T-helper 2 cell treated with Interferon-gamma antibody and Interleukin-4, amounts not matched to agents 100 ng/mL and 5 ng/mL, for 36 hours (primary cell): ENCODE measurements around the gene SCN8A. TPM values are rescaled to one million over a fixed set of nuclear protein-coding genes. Genes with fewer than 3 reads are reported as not detected.

ENCODE experiments used
- intact Hi-C: fragments of 100-400 bp; cut with micrococcal nuclease; formaldehyde crosslinking; loops from one replicate; pipeline ENCODE4 v1.15.1; 2023
- total RNA-seq: library from RNA; stranded (reverse); gene quantifications from 2 replicates; pipeline ENCODE4 v1.2.3, GENCODE V29; 2022

The SCN8A gene
- total RNA-seq, 1 donor from 2014 or later = 0.64 TPM

DNA sequence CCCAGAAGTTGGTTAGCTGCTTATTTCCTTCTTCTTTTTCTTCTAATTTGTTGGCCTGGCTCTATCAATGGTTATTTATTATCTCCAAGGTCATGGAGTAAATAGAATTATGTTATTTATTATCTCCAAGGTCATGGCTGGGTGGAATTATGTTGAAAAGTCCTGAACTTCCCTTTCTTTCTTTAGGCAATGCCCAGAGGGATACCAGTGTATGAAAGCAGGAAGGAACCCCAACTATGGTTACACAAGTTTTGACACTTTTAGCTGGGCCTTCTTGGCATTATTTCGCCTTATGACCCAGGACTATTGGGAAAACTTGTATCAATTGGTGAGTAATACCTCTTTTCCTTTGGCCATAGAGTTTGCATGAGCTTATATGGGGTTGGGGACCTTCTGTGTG, 111.6 kb downstream of the SCN8A start:
- intact Hi-C loops = no loop called here

DNA sequence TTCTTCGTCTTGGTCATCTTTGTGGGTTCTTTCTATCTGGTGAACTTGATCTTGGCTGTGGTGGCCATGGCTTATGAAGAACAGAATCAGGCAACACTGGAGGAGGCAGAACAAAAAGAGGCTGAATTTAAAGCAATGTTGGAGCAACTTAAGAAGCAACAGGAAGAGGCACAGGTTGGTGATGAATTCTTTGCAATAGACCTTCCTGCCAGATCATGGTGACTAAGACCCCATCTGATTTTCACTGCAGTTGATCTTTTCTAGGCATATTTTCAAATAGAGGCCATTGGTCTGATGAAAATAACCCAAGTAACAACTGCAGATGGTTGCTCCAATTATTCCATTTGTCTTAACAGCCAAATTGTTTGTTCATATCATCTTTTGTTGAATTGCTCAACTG, 114.4 kb downstream of the SCN8A start:
- intact Hi-C loops = no loop called here

DNA sequence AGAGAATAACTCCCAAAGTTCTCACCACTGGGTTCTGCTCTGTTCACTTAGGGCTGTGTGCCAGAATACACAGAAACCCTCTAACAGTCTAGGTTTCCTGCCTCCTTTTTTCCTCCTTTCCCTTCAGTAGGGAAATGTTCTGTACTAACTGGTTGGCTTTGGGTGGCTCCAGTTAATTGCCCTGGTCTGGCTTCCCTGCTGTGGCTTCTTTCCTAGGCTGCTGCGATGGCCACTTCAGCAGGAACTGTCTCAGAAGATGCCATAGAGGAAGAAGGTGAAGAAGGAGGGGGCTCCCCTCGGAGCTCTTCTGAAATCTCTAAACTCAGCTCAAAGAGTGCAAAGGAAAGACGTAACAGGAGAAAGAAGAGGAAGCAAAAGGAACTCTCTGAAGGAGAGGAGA, 115.2 kb downstream of the SCN8A start:
- intact Hi-C loops = no loop called here

DNA sequence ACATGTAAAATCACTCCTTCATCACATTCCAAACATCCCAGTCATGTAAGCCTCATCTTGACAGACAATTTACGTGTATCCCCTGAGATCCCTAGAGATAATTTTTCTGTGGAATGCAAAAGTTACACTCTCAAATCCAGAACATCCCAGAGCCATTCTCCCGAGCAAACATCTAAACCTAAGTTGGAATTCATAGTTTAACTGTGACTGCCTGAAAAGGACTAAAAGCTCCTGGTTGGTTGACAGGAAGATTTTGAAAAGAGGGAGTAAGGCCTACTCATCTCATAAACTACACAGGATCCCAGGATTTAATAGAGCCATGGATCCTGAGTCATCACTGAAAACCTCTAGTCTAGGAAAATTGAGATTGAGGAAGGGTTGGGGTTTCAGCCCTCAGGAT, 123.6 kb downstream of the SCN8A start:
- intact Hi-C loops = no loop called here

DNA sequence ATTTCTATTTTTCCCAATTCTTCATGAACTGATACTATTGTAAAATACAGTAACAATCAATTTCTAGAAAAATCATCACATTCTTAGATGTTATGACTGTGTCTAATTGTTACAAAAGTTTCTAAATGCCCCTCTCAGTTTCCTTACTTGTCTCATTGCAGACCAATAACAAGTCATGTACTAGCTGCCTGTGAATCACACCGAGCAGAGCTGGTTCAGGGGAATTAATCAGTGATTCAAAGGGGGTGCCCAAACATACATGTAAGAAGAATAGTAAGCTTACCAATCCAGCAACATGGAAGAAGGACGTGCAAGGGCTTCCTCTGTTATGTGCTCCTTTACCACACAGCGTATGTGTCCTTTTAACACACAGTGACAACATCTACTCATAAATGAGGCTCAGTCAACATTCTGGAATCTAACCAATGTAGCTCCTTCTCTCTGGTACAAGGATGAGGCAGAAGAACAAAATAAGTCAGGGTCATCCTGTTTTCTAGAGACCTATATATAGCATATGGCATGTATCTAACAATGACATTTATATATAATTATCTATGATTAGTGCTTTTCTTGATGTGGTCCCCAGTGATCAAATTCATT, 126.4 kb downstream of the SCN8A start:
- intact Hi-C loops = no loop called here

DNA sequence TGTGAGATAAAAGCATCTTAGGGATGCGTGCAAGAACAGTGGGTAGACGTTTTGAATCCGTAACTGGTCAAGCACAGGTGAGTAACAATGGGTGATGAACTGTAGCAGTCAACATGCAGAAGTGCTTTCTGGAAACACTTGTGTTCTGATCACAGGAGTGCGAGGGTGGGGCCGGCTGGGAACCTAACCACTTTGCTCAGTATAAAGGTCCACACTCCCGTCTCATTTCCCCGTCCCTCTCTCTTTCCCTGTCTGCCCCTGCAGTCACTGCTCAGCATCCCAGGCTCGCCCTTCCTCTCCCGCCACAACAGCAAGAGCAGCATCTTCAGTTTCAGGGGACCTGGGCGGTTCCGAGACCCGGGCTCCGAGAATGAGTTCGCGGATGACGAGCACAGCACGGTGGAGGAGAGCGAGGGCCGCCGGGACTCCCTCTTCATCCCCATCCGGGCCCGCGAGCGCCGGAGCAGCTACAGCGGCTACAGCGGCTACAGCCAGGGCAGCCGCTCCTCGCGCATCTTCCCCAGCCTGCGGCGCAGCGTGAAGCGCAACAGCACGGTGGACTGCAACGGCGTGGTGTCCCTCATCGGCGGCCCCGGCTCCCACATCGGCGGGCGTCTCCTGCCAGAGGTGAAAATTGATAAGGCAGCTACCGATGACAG, 130.4 kb downstream of the SCN8A start:
- intact Hi-C loops = no loop called here

DNA sequence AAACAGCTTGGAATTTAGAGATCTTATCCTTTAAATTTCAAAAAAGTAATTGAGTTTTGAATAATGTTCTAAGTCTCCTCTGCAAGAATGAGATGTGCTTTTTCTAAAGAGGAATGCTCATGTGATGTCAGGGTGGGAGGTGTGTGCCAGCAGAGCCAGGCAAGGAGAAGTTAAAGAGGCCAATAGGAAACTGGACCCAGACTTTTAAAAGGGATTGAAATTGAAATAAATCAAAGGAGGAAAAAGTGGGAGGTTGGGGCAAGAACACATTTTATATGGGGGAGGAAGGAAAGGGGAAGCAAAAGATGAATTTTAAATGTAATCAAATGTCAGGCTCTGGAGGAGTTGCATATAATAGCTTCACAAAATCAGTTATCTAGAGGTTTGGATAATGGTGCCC, 131.4 kb downstream of the SCN8A start:
- intact Hi-C loops = no loop called here

DNA sequence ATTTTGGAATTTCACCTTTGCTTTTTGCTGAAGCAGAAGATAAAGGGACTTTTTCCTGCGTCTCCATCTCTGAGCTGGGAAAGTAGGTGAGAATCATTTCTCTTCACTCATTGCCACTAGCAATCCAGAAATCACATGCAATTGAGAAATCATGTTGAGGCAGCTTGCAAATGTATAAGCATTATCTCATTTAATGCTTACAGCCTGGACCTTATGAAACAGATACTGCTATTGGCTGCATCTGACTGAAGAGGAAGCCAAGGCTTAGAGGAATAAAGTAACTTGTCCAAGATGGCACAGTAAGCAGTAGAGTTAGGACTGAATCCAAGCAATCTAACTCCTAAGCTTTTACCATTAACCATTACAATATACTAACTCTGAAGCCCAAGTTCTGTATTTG, 135.1 kb downstream of the SCN8A start:
- intact Hi-C loops = no loop called here

DNA sequence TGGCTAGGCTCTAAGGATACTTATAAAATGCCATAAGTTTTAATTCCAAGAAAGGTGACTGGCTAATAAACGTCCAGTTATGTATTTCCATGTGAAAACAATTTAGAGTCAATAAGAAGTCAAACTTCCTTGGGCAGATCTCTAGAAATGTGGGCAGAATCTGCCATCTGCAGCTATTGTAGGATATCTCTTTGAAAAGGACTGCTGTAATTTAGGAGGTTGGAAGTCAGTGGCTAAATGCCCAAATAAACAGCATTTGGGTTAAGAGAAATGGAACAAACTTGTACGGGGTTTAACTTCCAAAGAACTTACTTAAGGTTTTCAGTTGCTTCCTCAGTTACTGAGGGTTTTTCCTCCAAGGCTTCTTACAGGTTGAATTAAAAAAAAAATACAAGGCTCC, 135.9 kb downstream of the SCN8A start:
- intact Hi-C loops = no loop called here

DNA sequence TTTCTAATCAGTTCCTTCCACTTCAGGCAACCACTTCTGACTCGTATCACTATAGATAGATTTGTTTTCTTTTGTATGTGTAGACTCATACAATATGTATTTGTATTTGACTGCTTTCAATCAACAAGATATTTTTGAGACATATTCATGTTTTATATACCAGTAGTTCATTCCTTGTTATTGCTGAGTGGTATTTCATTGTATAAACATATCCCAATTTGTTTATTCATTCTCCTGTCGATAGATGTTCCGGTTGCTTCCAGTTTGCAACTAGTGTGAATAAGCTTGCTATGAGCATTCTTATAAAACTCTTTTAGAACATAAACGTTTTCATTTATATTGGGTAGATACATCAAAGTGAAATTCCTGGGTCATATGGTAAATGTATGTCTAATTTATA, 138.3 kb downstream of the SCN8A start:
- intact Hi-C loops = no loop called here

DNA sequence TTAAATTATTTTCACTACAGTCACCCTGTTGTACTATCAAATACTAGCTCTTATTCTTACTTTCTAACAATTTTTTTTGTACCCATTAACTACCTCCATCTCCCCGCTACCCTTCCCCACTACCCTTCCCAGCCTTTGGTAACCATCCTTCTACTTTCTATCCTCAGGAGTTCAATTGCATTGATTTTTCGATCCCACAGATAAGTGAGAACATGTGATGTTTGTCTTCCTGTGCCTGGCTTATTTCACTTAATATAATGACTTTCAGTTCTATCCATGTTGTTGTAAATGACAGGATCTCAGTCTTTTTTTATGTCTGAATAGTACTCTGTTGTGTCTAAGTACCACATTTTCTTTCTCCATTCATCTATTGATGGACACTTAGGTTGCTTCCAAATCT, 139.7 kb downstream of the SCN8A start:
- intact Hi-C loops = no loop called here

DNA sequence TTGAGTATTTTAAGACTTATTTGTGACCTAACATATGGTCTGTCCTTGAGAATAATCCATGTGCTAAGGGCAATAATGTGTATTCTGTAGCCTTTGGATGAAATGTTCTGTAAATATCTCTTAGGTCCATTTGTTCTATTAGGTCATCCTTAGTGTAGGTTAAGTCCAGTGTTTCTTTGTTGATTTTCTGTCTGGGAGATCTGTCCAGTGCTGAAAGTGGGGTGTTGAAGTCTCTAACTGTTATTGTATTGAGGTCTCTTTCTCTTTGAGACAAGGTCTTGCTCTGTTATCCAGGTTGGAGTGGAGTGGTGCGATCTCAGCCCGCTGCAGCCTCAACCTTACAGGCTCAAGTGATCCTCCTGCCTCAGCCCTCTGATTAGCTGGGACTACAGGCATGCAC, 149.5 kb downstream of the SCN8A start:
- intact Hi-C loops = no loop called here

DNA sequence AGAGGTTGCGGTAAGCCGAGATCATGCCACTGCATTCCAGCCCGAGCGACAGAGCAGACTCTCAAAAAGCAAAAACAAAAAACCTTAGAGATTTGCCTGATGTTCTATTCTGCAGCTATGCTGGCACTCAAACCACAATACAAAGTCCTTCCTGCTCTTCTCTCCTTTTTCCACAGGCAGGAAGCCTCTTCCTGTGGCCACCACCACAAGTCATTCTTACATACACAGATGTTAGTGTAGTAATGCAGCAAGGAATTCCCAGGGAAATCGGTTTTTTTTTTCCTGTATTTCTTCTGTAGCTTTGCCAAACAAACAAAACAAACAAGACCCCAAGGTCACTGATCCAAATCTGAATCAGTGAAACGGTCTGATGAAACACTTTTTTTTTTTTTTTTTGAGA, 153.2 kb downstream of the SCN8A start:
- intact Hi-C loops = no loop called here

DNA sequence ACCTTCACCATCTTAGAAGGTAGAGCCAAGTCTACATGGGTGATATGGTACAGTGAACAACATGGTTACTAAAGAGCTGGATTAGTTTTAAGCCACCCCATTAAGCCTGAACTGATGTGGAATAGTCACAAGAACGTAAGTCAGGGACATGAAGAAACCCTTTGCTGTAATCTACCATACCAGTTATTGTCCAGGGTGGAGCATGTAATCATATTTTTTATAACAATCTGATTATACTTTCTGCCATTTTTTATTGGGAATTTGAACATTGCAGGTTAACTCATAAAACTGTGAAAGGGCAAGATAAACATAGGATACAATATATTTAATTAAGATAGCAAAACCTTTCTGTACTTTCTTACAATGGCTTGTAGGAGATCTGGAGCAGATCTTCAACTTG, 153.9 kb downstream of the SCN8A start:
- intact Hi-C loops = no loop called here

DNA sequence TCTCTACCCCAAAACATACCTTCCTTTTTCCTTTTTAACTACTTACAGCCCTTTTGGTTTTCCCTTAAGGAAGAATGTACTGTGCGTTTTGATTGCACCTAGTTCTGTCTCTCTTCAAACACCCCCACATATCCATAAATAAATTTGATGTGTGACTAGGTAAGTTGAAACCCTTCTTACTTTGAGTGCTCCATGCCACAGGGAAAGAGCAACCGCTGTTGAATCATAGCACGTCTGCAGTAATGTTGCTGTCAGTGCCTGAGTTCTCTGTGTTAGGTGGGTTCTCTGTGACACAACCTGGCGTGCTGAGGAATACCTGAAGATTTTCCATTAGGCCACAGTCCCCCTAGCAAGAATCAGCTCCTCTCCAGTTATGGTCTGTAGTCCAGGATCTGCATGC, 155.4 kb downstream of the SCN8A start:
- intact Hi-C loops = no loop called here

DNA sequence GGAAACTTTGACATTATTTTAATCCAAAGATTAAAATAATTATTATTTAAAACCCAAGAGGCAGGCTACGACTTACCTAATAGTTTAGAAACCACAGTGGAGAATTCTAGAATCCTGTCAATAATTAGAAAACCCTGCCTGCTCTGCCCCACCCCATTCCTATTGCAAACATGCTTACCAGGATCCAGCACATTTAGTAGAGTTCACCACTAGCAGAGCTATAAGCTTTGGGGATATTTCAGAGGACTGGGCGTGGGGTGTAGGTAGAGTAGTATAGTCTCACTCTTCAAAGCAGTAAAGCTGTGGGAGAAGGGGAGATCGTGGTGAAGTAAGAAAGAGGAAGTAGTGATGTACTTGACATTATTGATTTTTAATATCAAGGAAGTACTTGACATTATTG, 157.2 kb downstream of the SCN8A start:
- intact Hi-C loops = no loop called here

DNA sequence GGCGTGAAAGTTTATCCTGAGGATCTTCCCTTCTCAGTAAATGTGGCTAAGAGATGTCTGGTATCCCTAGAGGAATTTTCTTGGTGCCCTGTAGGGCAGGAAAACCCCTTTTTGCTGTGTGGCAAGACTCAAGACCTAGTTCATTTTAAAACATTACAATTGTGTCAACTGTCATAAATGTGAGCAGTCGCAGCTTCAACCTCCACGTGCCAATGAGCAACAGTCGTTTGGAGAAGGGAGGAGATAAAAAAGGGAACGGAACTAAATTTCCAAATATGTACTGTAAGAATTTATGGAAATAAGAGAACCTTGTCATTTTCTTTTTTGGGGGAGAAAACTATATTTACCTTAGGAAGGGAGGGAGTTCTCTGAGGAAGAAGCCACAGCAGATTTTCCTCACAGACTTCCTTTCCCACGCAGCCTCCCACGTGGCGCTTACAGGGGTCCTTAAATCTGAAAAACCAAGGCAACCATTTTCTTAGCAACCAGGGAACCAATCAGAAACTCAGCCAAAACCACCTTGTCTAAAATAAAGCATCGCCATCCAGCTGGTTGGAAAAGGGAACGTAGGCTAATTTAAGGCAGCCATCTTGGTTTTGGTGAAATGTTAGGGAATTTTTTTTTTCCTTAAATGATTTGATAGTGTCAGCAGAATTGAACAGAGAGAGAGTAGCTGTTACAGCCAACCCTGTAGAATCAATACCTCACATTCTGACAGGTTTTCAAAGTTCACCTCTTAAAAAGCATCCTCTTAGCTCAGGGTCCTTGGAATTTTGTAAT, 158.4 kb downstream of the SCN8A start:
- intact Hi-C loops = no loop called here

DNA sequence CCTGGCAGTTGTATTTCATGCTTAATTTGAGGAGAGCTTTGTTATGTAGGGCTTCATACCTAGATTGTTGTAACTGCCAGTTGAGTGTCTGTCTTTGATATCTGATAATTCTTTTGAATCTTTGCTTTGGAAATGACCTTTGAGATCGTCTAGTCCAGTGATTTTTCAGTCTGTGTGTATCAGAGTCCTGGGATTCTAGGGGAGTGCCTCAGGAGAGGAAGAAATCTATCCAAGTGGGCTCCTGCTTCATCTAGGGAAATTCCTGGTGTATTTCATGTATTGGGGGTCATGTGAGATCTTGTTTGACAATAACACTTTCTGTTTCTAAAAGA, 158.9 kb downstream of the SCN8A start:
- intact Hi-C loops = no loop called here

DNA sequence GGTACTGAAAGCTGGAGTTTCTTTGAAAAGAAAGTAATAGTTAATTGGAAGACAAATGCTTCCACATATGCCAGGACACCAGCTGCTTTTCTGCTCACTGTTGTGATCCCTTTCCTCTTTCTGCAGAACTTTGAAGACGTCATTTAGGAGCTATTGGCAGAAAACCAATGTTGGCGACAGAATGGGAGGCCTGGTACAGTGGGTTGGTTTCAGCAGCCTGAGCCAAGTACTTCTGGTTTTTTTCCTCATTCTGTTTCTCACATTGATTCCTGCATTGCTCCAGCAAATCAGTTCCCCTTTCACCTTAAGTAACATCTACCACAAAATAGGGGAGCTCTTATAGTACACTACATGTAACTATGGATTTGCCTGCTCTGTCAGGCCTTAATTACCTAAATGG, 160.6 kb downstream of the SCN8A start:
- intact Hi-C loops = no loop called here

DNA sequence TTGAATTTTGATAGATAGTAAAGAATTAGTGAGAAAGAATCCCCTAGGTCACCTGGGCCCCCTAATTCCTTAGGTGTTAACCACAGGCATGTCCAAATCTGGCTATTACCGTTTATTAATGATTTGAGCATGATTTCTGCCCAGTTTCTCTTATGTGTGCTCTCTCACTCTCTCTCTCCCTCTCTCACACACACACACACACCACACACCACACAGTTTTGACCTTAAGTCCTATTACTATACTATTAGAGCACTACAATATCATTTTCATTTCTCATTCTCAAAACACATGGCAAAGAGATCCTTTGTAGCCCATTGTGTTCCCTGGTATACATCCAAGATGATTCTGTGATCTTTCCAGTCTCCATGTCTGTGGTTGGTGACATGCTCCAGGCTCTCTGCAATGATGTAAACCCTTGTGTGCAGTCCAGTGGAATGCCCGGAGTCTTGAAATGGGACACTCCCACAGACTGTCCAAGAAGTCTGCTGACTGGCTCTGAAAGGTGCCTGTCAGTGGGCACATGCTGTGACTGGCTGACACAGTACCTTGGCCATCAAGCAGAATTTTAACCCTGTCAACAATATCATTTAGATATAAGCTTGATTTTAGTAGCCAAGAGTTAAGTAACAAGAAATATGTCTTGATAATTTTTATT, 161.3 kb downstream of the SCN8A start:
- intact Hi-C loops = no loop called here

DNA sequence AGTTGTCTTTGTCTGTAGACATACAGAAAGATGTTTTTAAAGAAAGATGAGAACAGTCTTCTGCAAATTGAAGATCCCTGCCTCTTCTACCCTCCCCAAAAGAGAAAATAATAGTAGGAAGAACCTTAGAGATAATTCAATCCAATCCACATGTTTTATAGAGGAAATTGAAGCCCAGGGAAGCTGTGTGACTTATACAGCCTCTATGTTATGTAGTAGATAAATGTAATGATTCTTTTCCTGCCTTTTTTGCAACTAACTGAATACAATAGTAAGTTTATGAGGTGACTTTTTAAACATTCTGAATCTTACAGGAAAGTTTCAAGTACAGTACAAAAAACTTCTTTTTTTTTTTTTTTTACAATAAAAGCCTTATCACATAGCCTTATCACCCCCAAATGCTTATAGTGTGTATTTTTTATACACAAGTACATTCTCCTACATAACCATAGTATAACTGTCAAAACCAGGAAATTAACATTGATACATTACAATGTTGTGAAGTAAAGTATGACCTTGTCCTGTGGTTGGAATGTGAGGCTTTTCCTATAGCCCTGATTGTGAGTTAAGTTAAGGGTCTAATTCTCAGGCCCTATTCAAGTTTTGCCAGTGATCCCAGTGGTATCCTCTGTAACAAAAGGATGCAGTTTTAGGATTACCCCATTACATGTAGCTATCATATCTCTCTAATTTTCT, 163.1 kb downstream of the SCN8A start:
- intact Hi-C loops = no loop called here

DNA sequence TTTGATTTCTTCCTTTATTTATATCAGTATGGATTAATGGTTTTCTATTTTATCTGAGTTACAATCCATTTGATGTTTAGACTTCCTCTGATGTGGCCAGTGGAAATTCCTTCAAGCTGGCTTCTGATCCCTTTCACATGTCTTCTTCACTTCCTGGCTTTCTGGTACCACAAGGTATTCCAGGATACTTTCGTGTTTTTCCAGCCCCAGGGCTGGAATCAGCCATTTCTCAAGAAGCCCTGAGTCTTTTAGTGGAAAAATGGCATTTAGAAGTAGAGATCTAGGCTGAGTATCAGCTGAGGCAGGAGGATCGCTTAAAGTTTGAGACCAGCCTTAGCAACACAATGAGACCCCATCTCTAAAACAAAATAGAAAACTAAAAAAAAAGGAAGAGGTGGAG, 164.2 kb downstream of the SCN8A start:
- intact Hi-C loops = no loop called here
